K562 (cell line): ENCODE data around the gene POLA1. TPM values are rescaled to one million over a fixed set of nuclear protein-coding genes. Genes with fewer than 3 reads are reported as not detected.
A peak's percentile ranks its signal among the peaks of the same experiment; 100 is the strongest.

Experiments
- ATAC-seq: fragments of 200-7000 bp; cut with Tn5 transposase; 3 replicates; pipeline ENCODE4 v1.9.1; 2020; ENCODE audit warnings: moderate library complexity
- BruUV-seq: library from RNA; stranded (reverse); fragments of 400-500 nt; replicated peaks from 2 replicates; lab custom pipeline; 2021; lab: Mats Ljungman, UMichigan
- CTCF ChIA-PET: fragments of 300-600 bp; formaldehyde crosslinking; extraction: SDS; loops from one replicate; lab custom pipeline; 2021; ENCODE audit warnings: low intra/inter-chr PET ratio; lab: Yijun Ruan, JAX
- POLR2A ChIA-PET: fragments of 300-600, 350-650 bp; sonication (Branson Sonifier 250); formaldehyde crosslinking; extraction: SDS; loops from one replicate; lab custom pipeline; 2021; ENCODE audit warnings: antibody characterized with exemption, inconsistent platforms; lab: Yijun Ruan, JAX
- DNase-seq, 4 experiments: peaks; one replicate each; pipeline versions ENCODE4 v3.0.0 to v3.0.0-alpha.2; 2011 to 2018; ENCODE audit warnings: low spot score in 3 of 4, mixed read lengths in 3 of 4; ENCODE audit errors: extremely low read depth in 1 of 4
- FAIRE-seq: peaks from 2 replicates; lab custom pipeline; 2011; peaks lifted over from hg19 to GRCh38; lab: Jason Lieb, UNC
- H2AFZ ChIP-seq: 2 replicates; pipeline ENCODE4 v1.6.0; 2011; ENCODE audit warnings: low read depth, low read length, control low read depth, inconsistent platforms
- H3K27ac ChIP-seq: fragments of 200-600 bp; 3 replicates; pipeline ENCODE4 v1.8.0; 2011; ENCODE audit warnings: low read depth, mild to moderate bottlenecking, control low read depth, inconsistent platforms, low read length, moderate library complexity, mixed read lengths; ENCODE audit errors: extremely low read depth
- H3K27me3 ChIP-seq, 2 experiments: fragments of 300-600 bp in 1 of 2; 2 replicates in 1 of 2; 3 replicates in 1 of 2; pipeline versions ENCODE4 v1.6.0 to v1.8.0; 2011; ENCODE audit warnings: inconsistent platforms in 2 of 2, low read length in 2 of 2, mild to moderate bottlenecking in 1 of 2, mixed read lengths in 1 of 2, moderate library complexity in 1 of 2; ENCODE audit not compliant: control insufficient read depth in 2 of 2, insufficient read depth in 2 of 2
- H3K36me3 ChIP-seq: fragments of 300-600 bp; 3 replicates; pipeline ENCODE4 v1.8.0; 2011; ENCODE audit warnings: mild to moderate bottlenecking, low read length, inconsistent platforms; ENCODE audit not compliant: control insufficient read depth, insufficient read depth
- H3K4me1 ChIP-seq, 2 experiments: fragments of 200-600 bp in 1 of 2; replicated peaks in 1 of 2; 2 replicates in 1 of 2; 3 replicates in 1 of 2; pipeline versions ENCODE4 v1.5.1 to v1.8.0; 2011; ENCODE audit warnings: inconsistent platforms in 2 of 2, low read length in 2 of 2, mild to moderate bottlenecking in 1 of 2, mixed read lengths in 1 of 2, moderate library complexity in 1 of 2; ENCODE audit not compliant: control insufficient read depth in 2 of 2, insufficient read depth in 2 of 2
- H3K4me2 ChIP-seq: 2 replicates; pipeline ENCODE4 v1.6.1; 2011; ENCODE audit warnings: low read length, control low read depth, inconsistent platforms, mixed read lengths; ENCODE audit not compliant: insufficient read depth
- H3K4me3 ChIP-seq: fragments of 200-600 bp; sonication (generic), shearing (Covaris generic); 2 replicates; pipeline ENCODE4 v1.5.1; 2016; ENCODE audit warnings: control low read depth, inconsistent platforms
- H3K79me2 ChIP-seq: fragments of 200-600 bp; 3 replicates; pipeline ENCODE4 v1.8.0; 2011; ENCODE audit warnings: low read length, inconsistent platforms; ENCODE audit not compliant: control insufficient read depth, insufficient read depth
- H3K9ac ChIP-seq, 2 experiments: 2 replicates each; pipeline versions ENCODE4 v1.6.0 to v1.6.1; 2011; ENCODE audit warnings: low read depth in 2 of 2, low read length in 2 of 2, control low read depth in 1 of 2, inconsistent platforms in 1 of 2, mild to moderate bottlenecking in 1 of 2, mixed read lengths in 1 of 2; ENCODE audit not compliant: insufficient read depth in 1 of 2
- H3K9me1 ChIP-seq: one replicate; pipeline ENCODE4 v1.6.0; 2011; ENCODE audit warnings: inconsistent platforms, mild to moderate bottlenecking, low read length, moderate library complexity; ENCODE audit not compliant: control insufficient read depth, insufficient read depth
- H3K9me3 ChIP-seq: replicated peaks from 2 replicates; pipeline ENCODE4 v1.5.1; 2011; ENCODE audit warnings: low read depth, low read length, inconsistent platforms; ENCODE audit not compliant: control insufficient read depth, insufficient read depth
- H4K20me1 ChIP-seq: replicated peaks from 2 replicates; pipeline ENCODE4 v1.6.1; 2011; ENCODE audit warnings: low read length, inconsistent platforms, mixed read lengths; ENCODE audit not compliant: control insufficient read depth, insufficient read depth
- ARID1B ChIP-seq: fragments of 450-650 bp; IDR thresholded peaks from 2 replicates; pipeline ENCODE4 v1.6.1; 2016; ENCODE audit warnings: antibody characterized with exemption, mild to moderate bottlenecking, inconsistent platforms
- BACH1 ChIP-seq: fragments of 200-800 bp; sonication (Bioruptor generic); IDR thresholded peaks from 2 replicates; pipeline ENCODE4 v1.6.1; 2016; ENCODE audit warnings: missing genetic modification characterization, missing compliant biosample characterization
- BCOR ChIP-seq: fragments of 450-650 bp; IDR thresholded peaks from 2 replicates; pipeline ENCODE4 v1.6.1; 2016
- E2F5 ChIP-seq: sonication (generic); formaldehyde crosslinking; IDR thresholded peaks from 2 replicates; pipeline ENCODE4 v1.8.0; 2022; ENCODE audit warnings: mild to moderate bottlenecking, missing genetic modification reagents
- HDAC3 ChIP-seq: fragments of 450-650 bp; IDR thresholded peaks from 2 replicates; pipeline ENCODE4 v1.6.1; 2018; ENCODE audit warnings: borderline replicate concordance, mild to moderate bottlenecking, moderate library complexity; ENCODE audit not compliant: partially characterized antibody
- KDM1A ChIP-seq, 2 experiments: fragments of 450-650 bp; IDR thresholded peaks; 2 replicates each; pipeline ENCODE4 v1.6.1; 2016; ENCODE audit warnings: mild to moderate bottlenecking in 2 of 2
- MBD2 ChIP-seq: sonication (generic); IDR thresholded peaks from 2 replicates; pipeline ENCODE4 v1.6.1; 2016; ENCODE audit warnings: low read depth, borderline replicate concordance
- PATZ1 ChIP-seq: fragments of 250-450 bp; sonication (Bioruptor Pico); IDR thresholded peaks from 2 replicates; pipeline ENCODE4 v1.5.0; 2020; ENCODE audit warnings: mild to moderate bottlenecking, borderline replicate concordance
- RBM25 ChIP-seq: fragments of 200-400 bp; formaldehyde crosslinking; IDR thresholded peaks from 2 replicates; pipeline ENCODE4 v1.6.1; 2018; ENCODE audit warnings: low read length, low read depth, moderate library complexity; ENCODE audit not compliant: severe bottlenecking
- SMARCC2 ChIP-seq: fragments of 450-650 bp; IDR thresholded peaks from 2 replicates; pipeline ENCODE4 v1.6.1; 2017; ENCODE audit warnings: antibody characterized with exemption, moderate library complexity, mild to moderate bottlenecking, low read depth
- SMARCE1 ChIP-seq: fragments of 450-650 bp; IDR thresholded peaks from 2 replicates; pipeline ENCODE4 v1.7.1; 2016; ENCODE audit warnings: mild to moderate bottlenecking
- SP2 ChIP-seq: IDR thresholded peaks from 2 replicates; pipeline ENCODE4 v1.6.1; 2011; ENCODE audit warnings: mild to moderate bottlenecking, low read depth, low read length, moderate library complexity; ENCODE audit not compliant: poor library complexity, severe bottlenecking; ENCODE audit errors: extremely low read depth
- TFAM ChIP-seq: fragments of 250-450 bp; sonication (Bioruptor Pico); conservative IDR thresholded peaks from 2 replicates; pipeline ENCODE4 v1.5.0; 2021; ENCODE audit warnings: mild to moderate bottlenecking, moderate library complexity
- ZKSCAN8 ChIP-seq: fragments of 200-800 bp; sonication (Bioruptor generic); IDR thresholded peaks from 2 replicates; pipeline ENCODE4 v1.6.1; 2016; ENCODE audit warnings: missing genetic modification characterization, missing compliant biosample characterization
- ZNF280B ChIP-seq: fragments of 250-450 bp; sonication (Bioruptor Pico); IDR thresholded peaks from 2 replicates; pipeline ENCODE4 v1.5.1; 2021; ENCODE audit warnings: mild to moderate bottlenecking
- ZNF384 ChIP-seq: IDR thresholded peaks from 2 replicates; pipeline ENCODE4 v1.6.1; 2012; ENCODE audit warnings: low read depth, low read length, improper control_type of control experiment
- whole genome bisulfite sequencing: fragments of 100-300 bp; shearing (Covaris generic); methylation state at CpG from one replicate; pipeline ENCODE4 v1.1.6; 2016; ENCODE audit warnings: low coverage, mixed read lengths; ENCODE audit not compliant: insufficient coverage; ENCODE audit errors: missing lambda C conversion rate; 5-methylcytosine and 5-hydroxymethylcytosine counted together
- in situ Hi-C: fragments of 300-500 bp; cut with MboI; formaldehyde crosslinking; loops from 4 replicates; pipeline ENCODE4 v1.15.0; 2018; ENCODE audit warnings: inconsistent platforms, mixed read lengths
- intact Hi-C: fragments of 100-400 bp; cut with micrococcal nuclease; formaldehyde crosslinking; loops from 2 replicates; pipeline ENCODE4 v1.14.2; 2022
- polyA plus RNA-seq, 8 experiments: library from polyadenylated mRNA; depleted of rRNA in 4 of 8; stranded (reverse) in 5 of 8; unstranded in 3 of 8; fragments of >200 nt; fragmentation: Nextera tagmentation in 2 of 8; fragmentation: Illumina TruSeq in 1 of 8; extraction: Ambion mirVana in 2 of 8; extraction: Trizol in 1 of 8; gene quantifications; 2 replicates each; pipeline versions ENCODE4 v1.2.1 to v1.2.3, GENCODE V29; 2011 to 2014; ENCODE audit warnings: inconsistent platforms in 1 of 8, missing spikeins in 1 of 8
- total RNA-seq, 7 experiments: library from RNA; depleted of rRNA in 6 of 7; stranded (reverse); fragments of >200 nt in 6 of 7; fragmentation: Illumina TruSeq in 2 of 7; extraction: Trizol in 2 of 7; gene quantifications; 2 replicates each; pipeline versions ENCODE4 v1.2.1 to v1.2.3, GENCODE V29; 2011 to 2021; ENCODE audit warnings: low replicate concordance in 1 of 7

POLA1 gene
- total and polyA plus RNA-seq, 9 of the 15 experiments (the other 6 are each of a cell fraction or from before 2014, with no cell fraction given): 8.6 to 48.4 (median 27.4) TPM

- CTCF ChIA-PET: interaction anchor here (0.6 kb wide), 1 partner anchor 17 kb away, joined by 3 read pairs; no protein-coding TSS in a partner anchor
- Histone ChIP-seq H3K9me1 (no peaks in the 10 kb centered on the region), H3K36me3 (no peaks in the 10 kb centered on the region)
- intact Hi-C loops: no loop called here
- BruUV-seq: no TSS peak
- DNase-seq: no peak
- TF ChIP-seq BCOR (peak; percentile 64; the same call in 1 of the 2 replicates), SP2 (no peak), SMARCC2 (no peak), TFAM (CRISPR knock-in tag) (no peak), PATZ1 (CRISPR knock-in tag) (no peak), RBM25 (peak; percentile 74), KDM1A (IDR thresholded peaks at IDR 0.05) (peak in 1 of 2 experiments; percentile 34; a peak in 2 of 4 replicates), HDAC3 (no peak), MBD2 (no peak), SMARCE1 (no peak), ZNF384 (no peak), ARID1B (no peak), E2F5 (no peak), ZKSCAN8 (CRISPR knock-in tag) (no peak), BACH1 (no peak), ZNF280B (CRISPR knock-in tag) (no peak)
- TF ChIP-seq, all 486 proteins: peak for 3
- Histone ChIP-seq H3K27me3 (peaks cover 5 to 37% of the 10 kb centered on the region in 2 experiments; a peak in 4 of 5 replicates), H3K4me1 (peaks cover 0 to 8% of the 10 kb centered on the region in 2 experiments; a peak in 2 of 5 replicates), H3K27ac (no peak overlapping the region), H3K4me2 (no peak overlapping the region), H3K9ac (no peak overlapping the region), H4K20me1 (no peaks in the 10 kb centered on the region), H3K79me2 (no peaks in the 10 kb centered on the region), H3K9me3 (no peaks in the 10 kb centered on the region), H2AFZ (no peak overlapping the region), H3K4me3 (no peak overlapping the region)
- in situ Hi-C loops: no loop called here
- FAIRE-seq: no peak
- peak; percentile 69 for ATAC-seq
- 14% methylated on average over 29 of the region's 64 CpGs for WGBS
- POLR2A ChIA-PET: no interaction called here
These were observed 313.6 kb downstream of the POLA1 start for GRCh38 chrX:25007059-25008053.
